Measurements from ENCODE around the gene MACF1. TPM values are rescaled to one million over a fixed set of nuclear protein-coding genes. Genes with fewer than 3 reads are reported as not detected.

The MACF1 gene
- total RNA-seq, 1 experiment from 2014 or later = 190 TPM

DNA sequence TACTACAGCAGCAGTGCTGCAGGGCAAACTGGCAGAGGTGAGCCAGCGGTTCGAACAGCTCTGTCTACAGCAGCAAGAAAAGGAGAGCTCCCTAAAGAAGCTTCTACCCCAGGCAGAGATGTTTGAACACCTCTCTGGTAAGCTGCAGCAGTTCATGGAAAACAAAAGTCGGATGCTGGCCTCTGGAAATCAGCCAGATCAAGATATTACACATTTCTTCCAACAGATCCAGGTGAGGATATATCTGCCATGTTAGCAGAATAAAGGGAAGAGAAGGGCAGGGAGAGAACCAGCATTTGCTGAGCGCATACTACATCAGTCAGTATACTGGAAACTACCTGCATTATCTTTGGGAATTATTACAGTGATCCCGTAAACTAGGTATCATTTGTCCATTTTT is 157.0 kb downstream of the MACF1 start:
- H3K4me3 Mint-ChIP-seq = no peak overlapping the region
- no peaks in the 10 kb centered on the region for H3K27me3 ChIP-seq (ENCODE audit: insufficient read depth, low read length)
- H3K56ac ChIP-seq (ENCODE audit: insufficient read length, low read depth, low read length) = no peak overlapping the region
- H4K20me1 ChIP-seq (ENCODE audit: control insufficient read depth, insufficient read depth, insufficient read length) = no peaks in the 10 kb centered on the region
- H2BK20ac ChIP-seq (ENCODE audit: low read depth, low read length, poor library complexity, severe bottlenecking) = no peak overlapping the region
- no peaks in the 10 kb centered on the region for H3K9me3 ChIP-seq (ENCODE audit: control insufficient read depth, low read depth, low read length)
- H2BK5ac ChIP-seq (ENCODE audit: insufficient read length, low read length) = no peak overlapping the region
- no peak overlapping the region for H4K5ac ChIP-seq (ENCODE audit: insufficient read length, low read depth, low read length)
- no peak overlapping the region for H2BK12ac ChIP-seq (ENCODE audit: insufficient read length, low read depth, low read length)
- H3K4me1 Mint-ChIP-seq = no peaks in the 10 kb centered on the region
- H3K23me2 ChIP-seq (ENCODE audit: insufficient read length, low read depth, low read length, poor library complexity, severe bottlenecking) = no peaks in the 10 kb centered on the region
- H3K27ac ChIP-seq (ENCODE audit: insufficient read length, low read depth, low read length) = no peak overlapping the region
- H3K4ac ChIP-seq (ENCODE audit: low read depth, low read length) = no peak overlapping the region
- TF ChIP-seq, protein P1, sequence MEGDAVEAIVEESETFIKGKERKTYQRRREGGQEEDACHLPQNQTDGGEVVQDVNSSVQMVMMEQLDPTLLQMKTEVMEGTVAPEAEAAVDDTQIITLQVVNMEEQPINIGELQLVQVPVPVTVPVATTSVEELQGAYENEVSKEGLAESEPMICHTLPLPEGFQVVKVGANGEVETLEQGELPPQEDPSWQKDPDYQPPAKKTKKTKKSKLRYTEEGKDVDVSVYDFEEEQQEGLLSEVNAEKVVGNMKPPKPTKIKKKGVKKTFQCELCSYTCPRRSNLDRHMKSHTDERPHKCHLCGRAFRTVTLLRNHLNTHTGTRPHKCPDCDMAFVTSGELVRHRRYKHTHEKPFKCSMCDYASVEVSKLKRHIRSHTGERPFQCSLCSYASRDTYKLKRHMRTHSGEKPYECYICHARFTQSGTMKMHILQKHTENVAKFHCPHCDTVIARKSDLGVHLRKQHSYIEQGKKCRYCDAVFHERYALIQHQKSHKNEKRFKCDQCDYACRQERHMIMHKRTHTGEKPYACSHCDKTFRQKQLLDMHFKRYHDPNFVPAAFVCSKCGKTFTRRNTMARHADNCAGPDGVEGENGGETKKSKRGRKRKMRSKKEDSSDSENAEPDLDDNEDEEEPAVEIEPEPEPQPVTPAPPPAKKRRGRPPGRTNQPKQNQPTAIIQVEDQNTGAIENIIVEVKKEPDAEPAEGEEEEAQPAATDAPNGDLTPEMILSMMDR (conservative IDR thresholded peaks at IDR 0.05) = no peak
- no CpG with 5 or more reads among the region's 5 CpGs for WGBS (ENCODE audit: extremely low coverage, insufficient read length, low lambda C conversion rate)
- no peak for DNase-seq
- no peak overlapping the region for H4K8ac ChIP-seq (replicated peaks; ENCODE audit: insufficient read length, low read depth, low read length)
- H3K9ac ChIP-seq (ENCODE audit: extremely low read depth, insufficient read length, low read length) = no peak overlapping the region
- H3T11ph ChIP-seq (ENCODE audit: low read length) = no peak overlapping the region
- no peak overlapping the region for H2BK15ac ChIP-seq (ENCODE audit: low read depth, low read length)
- H3K4me1 ChIP-seq (ENCODE audit: insufficient read depth, low read length) = no peaks in the 10 kb centered on the region
- H2AK5ac ChIP-seq (ENCODE audit: insufficient read length, low read length) = no peak overlapping the region
- H4K91ac ChIP-seq (ENCODE audit: insufficient read length, low read depth, low read length) = no peak overlapping the region
- no peaks in the 10 kb centered on the region for H3K79me1 ChIP-seq (ENCODE audit: insufficient read depth, low read depth, low read length, poor library complexity, severe bottlenecking)
- H3K9me3 Mint-ChIP-seq = no peaks in the 10 kb centered on the region
- H3K36me3 Mint-ChIP-seq (ENCODE audit: insufficient read depth in 1 of 3, low read depth in 3 of 3) = peaks cover 40 to 80% (median 69%) of the 10 kb centered on the region in 3 experiments; a peak in 6 of 7 replicates
- H3K14ac ChIP-seq (ENCODE audit: insufficient read depth, low read length) = no peak overlapping the region
- H3K27ac Mint-ChIP-seq = peak overlapping the region; percentile 6 to 42 (median 14); a peak in 5 of 7 replicates
- H3K4me2 ChIP-seq (ENCODE audit: insufficient read depth, insufficient read length, low read length) = no peak overlapping the region
- no peaks in the 10 kb centered on the region for H3K27me3 Mint-ChIP-seq (ENCODE audit: low read depth)
- H2BK120ac ChIP-seq (ENCODE audit: low read depth, low read length, poor library complexity, severe bottlenecking) = no peak overlapping the region
- H3K79me2 ChIP-seq (ENCODE audit: insufficient read depth, low read length) = no peaks in the 10 kb centered on the region
- H3K23ac ChIP-seq (ENCODE audit: insufficient read length, low read depth, low read length) = no peak overlapping the region
- no peak overlapping the region for H3K18ac ChIP-seq (ENCODE audit: insufficient read length, low read depth, low read length)
- no peak overlapping the region for H2AFZ ChIP-seq (ENCODE audit: low read length)
